ENCODE data around the gene PTPRG. TPM values are rescaled to one million over a fixed set of nuclear protein-coding genes. Genes with fewer than 3 reads are reported as not detected.

PTPRG gene
- total and polyA plus RNA-seq, 2 donors (not counting 1 experiment from before 2014, with no cell fraction given): 67.0 to 97.9 TPM

GRCh38 chr3:61861410-61861809 lies 300.0 kb downstream of the PTPRG start:
- DNase-seq (ENCODE audit: low read depth in 2 of 2): no peak
- Histone ChIP-seq H3K4me1 (ENCODE audit: control insufficient read depth, extremely low read depth, insufficient read depth, low read length) (no peaks in the 10 kb centered on the region), H4K20me1 (ENCODE audit: control insufficient read depth, extremely low read depth, insufficient read depth, low read length) (no peaks in the 10 kb centered on the region)

GRCh38 chr3:61862614-61863289 lies 301.4 kb downstream of the PTPRG start:
- Histone ChIP-seq H3K27ac (ENCODE audit: insufficient read depth, low read length) (no peak overlapping the region), H3K27me3 (ENCODE audit: control insufficient read depth, insufficient read depth, low read length) (no peaks in the 10 kb centered on the region), H3K36me3 (ENCODE audit: control insufficient read depth, insufficient read depth, low read length) (no peaks in the 10 kb centered on the region), H3K4me3 (replicated peaks in 1 of 4; ENCODE audit: control extremely low read depth in 1 of 4, insufficient read depth in 1 of 4, low read depth in 3 of 4, low read length in 4 of 4) (no peak overlapping the region), H3K4me2 (ENCODE audit: extremely low read depth, insufficient read depth, low read length) (no peak overlapping the region), H4K20me1 (ENCODE audit: control insufficient read depth, extremely low read depth, insufficient read depth, low read length) (no peaks in the 10 kb centered on the region), H3K9ac (ENCODE audit: insufficient read depth, low read length) (no peak overlapping the region), H3K9me3 (ENCODE audit: control insufficient read depth, insufficient read depth, low read depth, low read length) (no peaks in the 10 kb centered on the region), H3K4me1 (ENCODE audit: control insufficient read depth, extremely low read depth, insufficient read depth, low read length) (no peaks in the 10 kb centered on the region), H2AFZ (ENCODE audit: low read length) (no peak overlapping the region), H3K79me2 (ENCODE audit: control insufficient read depth, insufficient read depth, low read length) (no peaks in the 10 kb centered on the region)
- no peak for DNase-seq (ENCODE audit: low read depth in 2 of 2)
- TF ChIP-seq CTCF (conservative IDR thresholded peaks at IDR 0.05 in 1 of 2, IDR thresholded peaks at IDR 0.05 in 1 of 2; ENCODE audit: low read depth in 1 of 2, low read length in 2 of 2): no peak

More at GRCh38 chr3:61861410-61861809, 300.0 kb downstream of the PTPRG start:
- Histone ChIP-seq H3K36me3 (ENCODE audit: control insufficient read depth, insufficient read depth, low read length) (no peaks in the 10 kb centered on the region), H3K27me3 (ENCODE audit: control insufficient read depth, insufficient read depth, low read length) (no peaks in the 10 kb centered on the region), H3K79me2 (ENCODE audit: control insufficient read depth, insufficient read depth, low read length) (no peaks in the 10 kb centered on the region), H3K27ac (ENCODE audit: insufficient read depth, low read length) (no peak overlapping the region), H3K4me3 (replicated peaks in 1 of 4; ENCODE audit: control extremely low read depth in 1 of 4, insufficient read depth in 1 of 4, low read depth in 3 of 4, low read length in 4 of 4) (no peak overlapping the region), H3K4me2 (ENCODE audit: extremely low read depth, insufficient read depth, low read length) (no peak overlapping the region), H2AFZ (ENCODE audit: low read length) (no peak overlapping the region), H3K9ac (ENCODE audit: insufficient read depth, low read length) (no peak overlapping the region), H3K9me3 (ENCODE audit: control insufficient read depth, insufficient read depth, low read depth, low read length) (no peaks in the 10 kb centered on the region)
- TF ChIP-seq CTCF (conservative IDR thresholded peaks at IDR 0.05 in 1 of 2, IDR thresholded peaks at IDR 0.05 in 1 of 2; ENCODE audit: low read depth in 1 of 2, low read length in 2 of 2) (no peak), EZH2 (IDR thresholded peaks at IDR 0.05; ENCODE audit: low read length, missing control alignments) (no peak)

GRCh38 chr3:61863579-61863978 lies 302.2 kb downstream of the PTPRG start:
- Histone ChIP-seq H3K27ac (ENCODE audit: insufficient read depth, low read length) (no peak overlapping the region), H3K79me2 (ENCODE audit: control insufficient read depth, insufficient read depth, low read length) (no peaks in the 10 kb centered on the region), H2AFZ (ENCODE audit: low read length) (no peak overlapping the region), H3K4me1 (ENCODE audit: control insufficient read depth, extremely low read depth, insufficient read depth, low read length) (no peaks in the 10 kb centered on the region), H3K27me3 (ENCODE audit: control insufficient read depth, insufficient read depth, low read length) (no peaks in the 10 kb centered on the region), H4K20me1 (ENCODE audit: control insufficient read depth, extremely low read depth, insufficient read depth, low read length) (no peaks in the 10 kb centered on the region), H3K4me2 (ENCODE audit: extremely low read depth, insufficient read depth, low read length) (no peak overlapping the region), H3K4me3 (replicated peaks in 1 of 4; ENCODE audit: control extremely low read depth in 1 of 4, insufficient read depth in 1 of 4, low read depth in 3 of 4, low read length in 4 of 4) (no peak overlapping the region), H3K9me3 (ENCODE audit: control insufficient read depth, insufficient read depth, low read depth, low read length) (no peaks in the 10 kb centered on the region), H3K36me3 (ENCODE audit: control insufficient read depth, insufficient read depth, low read length) (no peaks in the 10 kb centered on the region), H3K9ac (ENCODE audit: insufficient read depth, low read length) (no peak overlapping the region)
- no peak for DNase-seq (ENCODE audit: low read depth in 2 of 2)
- TF ChIP-seq CTCF (conservative IDR thresholded peaks at IDR 0.05 in 1 of 2, IDR thresholded peaks at IDR 0.05 in 1 of 2; ENCODE audit: low read depth in 1 of 2, low read length in 2 of 2) (no peak), EZH2 (IDR thresholded peaks at IDR 0.05; ENCODE audit: low read length, missing control alignments) (no peak)
